HEK293 (cell line): Measurements from ENCODE around the gene ROCK1.

Experiments
- CTCF ChIA-PET: fragments of 350-600 bp; formaldehyde crosslinking; extraction: SDS; loops from one replicate; lab custom pipeline; 2021; ENCODE audit warnings: antibody characterized with exemption; lab: Yijun Ruan, JAX
- POLR2A ChIA-PET: fragments of 300-600 bp; formaldehyde crosslinking; extraction: SDS; loops from one replicate; lab custom pipeline; 2020; ENCODE audit warnings: antibody characterized with exemption, inconsistent platforms; lab: Yijun Ruan, JAX
- H3K27ac ChIP-seq: fragments of 200-500 bp; sonication (Bioruptor generic); 2 replicates; pipeline ENCODE4 v1.5.1; 2014; ENCODE audit warnings: low read depth, low read length, control low read depth, inconsistent platforms; ENCODE audit errors: extremely low read depth
- H3K36me3 ChIP-seq, 2 experiments: fragments of 200-500 bp in 1 of 2; sonication (Bioruptor generic) in 1 of 2; 1 replicate in 1 of 2; 2 replicates in 1 of 2; pipeline ENCODE4 v1.5.1; 2014 to 2017; ENCODE audit warnings: inconsistent platforms in 2 of 2, low read length in 2 of 2; ENCODE audit not compliant: control insufficient read depth in 2 of 2, insufficient read depth in 1 of 2
- H3K4me1 ChIP-seq: fragments of 200-500 bp; sonication (Bioruptor generic); 2 replicates; pipeline ENCODE4 v1.5.1; 2014; ENCODE audit warnings: mild to moderate bottlenecking, low read length, inconsistent platforms; ENCODE audit not compliant: control insufficient read depth, insufficient read depth
- H3K4me3 ChIP-seq: 2 replicates; pipeline ENCODE4 v1.5.1; 2011; ENCODE audit warnings: low read depth, mild to moderate bottlenecking, control low read depth, low read length, moderate library complexity
- H3K9me3 ChIP-seq: fragments of 200-500 bp; sonication (Bioruptor generic); 2 replicates; pipeline ENCODE4 v1.5.1; 2014; ENCODE audit warnings: low read depth, low read length, inconsistent platforms; ENCODE audit not compliant: control insufficient read depth, insufficient read depth
- BCL11B ChIP-seq: fragments of 450-650 bp; formaldehyde crosslinking; IDR thresholded peaks from 2 replicates; pipeline ENCODE4 v1.5.1; 2016; ENCODE audit warnings: low read depth, missing biosample characterization, missing genetic modification characterization
- EGR2 ChIP-seq: fragments of 450-650 bp; formaldehyde crosslinking; IDR thresholded peaks from 2 replicates; pipeline ENCODE4 v1.5.1; 2016; ENCODE audit warnings: low read depth, missing biosample characterization, missing genetic modification characterization
- MEIS1 ChIP-seq: sonication (generic); formaldehyde crosslinking; IDR thresholded peaks from 2 replicates; pipeline ENCODE4 v1.8.1; 2022; ENCODE audit warnings: missing genetic modification reagents, mild to moderate bottlenecking, borderline replicate concordance
- REPIN1 ChIP-seq: fragments of 450-650 bp; formaldehyde crosslinking; IDR thresholded peaks from 2 replicates; pipeline ENCODE4 v1.5.1; 2017; ENCODE audit warnings: missing biosample characterization, missing genetic modification characterization, low read depth
- SETDB1 ChIP-seq: IDR thresholded peaks from one replicate; pipeline ENCODE4 v1.6.1; 2017; ENCODE audit warnings: mild to moderate bottlenecking, low read length, moderate library complexity, mixed read lengths; ENCODE audit not compliant: insufficient read length
- SP2 ChIP-seq: fragments of 450-650 bp; formaldehyde crosslinking; IDR thresholded peaks from 2 replicates; pipeline ENCODE4 v1.5.1; 2016; ENCODE audit warnings: missing biosample characterization, missing genetic modification characterization
- ZFP41 ChIP-seq: fragments of 450-650 bp; formaldehyde crosslinking; IDR thresholded peaks from 2 replicates; pipeline ENCODE4 v1.5.1; 2016; ENCODE audit warnings: missing biosample characterization, missing genetic modification characterization, borderline replicate concordance
- ZNF133 ChIP-seq: fragments of 450-650 bp; formaldehyde crosslinking; IDR thresholded peaks from 2 replicates; pipeline ENCODE4 v1.5.1; 2016; ENCODE audit warnings: missing biosample characterization, missing genetic modification characterization
- ZNF138 ChIP-seq: fragments of 450-650 bp; formaldehyde crosslinking; IDR thresholded peaks from 2 replicates; pipeline ENCODE4 v1.5.1; 2016; ENCODE audit warnings: missing biosample characterization, missing genetic modification characterization, borderline replicate concordance
- ZNF157 ChIP-seq: fragments of 450-650 bp; formaldehyde crosslinking; IDR thresholded peaks from 2 replicates; pipeline ENCODE4 v1.5.1; 2016; ENCODE audit warnings: missing biosample characterization, missing genetic modification characterization
- ZNF174 ChIP-seq: fragments of 450-650 bp; formaldehyde crosslinking; IDR thresholded peaks from 2 replicates; pipeline ENCODE4 v1.5.0; 2017; ENCODE audit warnings: missing biosample characterization, mild to moderate bottlenecking, missing genetic modification characterization
- ZNF175 ChIP-seq: fragments of 450-650 bp; formaldehyde crosslinking; IDR thresholded peaks from 2 replicates; pipeline ENCODE4 v1.5.1; 2016; ENCODE audit warnings: missing biosample characterization, missing genetic modification characterization
- ZNF211 ChIP-seq: fragments of 450-650 bp; formaldehyde crosslinking; IDR thresholded peaks from 2 replicates; pipeline ENCODE4 v1.5.1; 2016; ENCODE audit warnings: low read depth, missing biosample characterization, missing genetic modification characterization
- ZNF214 ChIP-seq: fragments of 450-650 bp; formaldehyde crosslinking; IDR thresholded peaks from 2 replicates; pipeline ENCODE4 v1.5.1; 2017; ENCODE audit warnings: missing biosample characterization, mild to moderate bottlenecking, missing genetic modification characterization, borderline replicate concordance
- ZNF354C ChIP-seq: fragments of 450-650 bp; formaldehyde crosslinking; IDR thresholded peaks from 2 replicates; pipeline ENCODE4 v1.5.1; 2016; ENCODE audit warnings: missing biosample characterization, missing genetic modification characterization, low read depth, borderline replicate concordance
- ZNF37A ChIP-seq: fragments of 450-650 bp; IDR thresholded peaks from 2 replicates; pipeline ENCODE4 v1.5.1; 2018; ENCODE audit warnings: missing biosample characterization, missing genetic modification characterization
- ZNF426 ChIP-seq: fragments of 450-650 bp; formaldehyde crosslinking; IDR thresholded peaks from 2 replicates; pipeline ENCODE4 v1.5.1; 2017; ENCODE audit warnings: missing biosample characterization, missing genetic modification characterization, mild to moderate bottlenecking, inconsistent platforms, moderate library complexity
- ZNF48 ChIP-seq: fragments of 450-650 bp; formaldehyde crosslinking; IDR thresholded peaks from 2 replicates; pipeline ENCODE4 v1.5.1; 2016; ENCODE audit warnings: missing biosample characterization, missing genetic modification characterization
- ZNF530 ChIP-seq: fragments of 450-650 bp; formaldehyde crosslinking; IDR thresholded peaks from 2 replicates; pipeline ENCODE4 v1.5.1; 2016; ENCODE audit warnings: low read depth, missing biosample characterization, missing genetic modification characterization
- ZNF549 ChIP-seq: fragments of 450-650 bp; IDR thresholded peaks from 2 replicates; pipeline ENCODE4 v1.5.1; 2018; ENCODE audit warnings: missing biosample characterization, missing genetic modification characterization, mild to moderate bottlenecking, inconsistent platforms, moderate library complexity
- ZNF701 ChIP-seq: fragments of 450-650 bp; formaldehyde crosslinking; IDR thresholded peaks from 2 replicates; pipeline ENCODE4 v1.5.1; 2016; ENCODE audit warnings: missing biosample characterization, missing genetic modification characterization
- ZNF830 ChIP-seq: fragments of 450-650 bp; IDR thresholded peaks from 2 replicates; pipeline ENCODE4 v1.5.0; 2018; ENCODE audit warnings: missing biosample characterization, missing genetic modification characterization, low read depth, mild to moderate bottlenecking, moderate library complexity
- TF ChIP-seq, protein P1 (sequence below): IDR thresholded peaks from 2 replicates; pipeline ENCODE4 v1.6.1; 2011; ENCODE audit warnings: mild to moderate bottlenecking, low read depth, low read length, borderline replicate concordance
- TF ChIP-seq, protein P2 (sequence below): fragments of 450-650 bp; formaldehyde crosslinking; conservative IDR thresholded peaks from 2 replicates; pipeline ENCODE4 v1.5.1; 2016; ENCODE audit warnings: low read depth, missing biosample characterization, missing genetic modification characterization

Gene ROCK1

DNA sequence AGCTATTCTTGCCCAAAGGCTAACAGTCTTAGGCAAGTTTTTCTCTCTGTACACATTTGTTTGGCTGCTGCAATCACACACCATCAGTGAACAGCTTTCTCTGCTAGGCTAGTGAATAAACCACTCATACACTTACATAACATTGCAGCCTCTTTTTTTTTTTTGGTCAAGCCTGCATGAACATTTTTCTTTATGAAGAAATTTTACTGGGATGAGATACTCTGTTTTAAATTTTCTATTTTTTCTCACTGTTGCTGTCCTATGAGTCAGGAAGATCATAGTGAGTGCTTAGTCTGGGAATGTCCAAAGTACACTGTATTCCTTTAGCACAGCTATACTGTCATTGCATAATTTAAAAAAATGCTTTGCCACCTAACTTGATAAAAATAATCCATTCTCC, 58.5 kb downstream of the ROCK1 start:
- POLR2A ChIA-PET = interaction anchor here (0.9 kb wide), 1 partner anchor 59 kb away, joined by 4 read pairs; the partner anchor contains the start of gene ROCK1

DNA sequence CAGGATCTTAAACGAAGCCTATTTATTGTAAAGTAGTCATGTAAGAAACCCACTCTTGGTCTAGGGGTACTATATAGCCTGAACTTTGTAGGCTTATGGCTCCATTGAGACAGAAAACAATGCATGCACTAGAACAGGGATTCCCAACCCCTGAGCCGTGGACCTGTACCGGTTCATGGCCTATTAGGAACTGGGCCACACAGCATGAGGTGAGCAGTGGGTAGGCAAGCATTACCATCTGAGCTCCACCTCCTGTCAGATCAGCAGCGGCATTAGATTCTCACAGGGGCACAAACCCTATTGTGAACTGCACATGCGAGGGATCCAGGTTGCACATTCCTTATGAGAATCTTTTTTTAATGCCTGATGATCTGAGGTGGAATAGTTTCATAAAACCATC, 59.2 kb downstream of the ROCK1 start:
- POLR2A ChIA-PET = interaction anchor here (0.9 kb wide), 1 partner anchor 60 kb away, joined by 4 read pairs; the partner anchor contains the start of gene ROCK1
- no peak overlapping the region for H3K27ac ChIP-seq

More for the DNA sequence above, 58.5 kb downstream of the ROCK1 start:
- Histone ChIP-seq H3K27ac (no peak overlapping the region), H3K36me3 (0 out of 3 replicates have a peak, but pooled peaks cover 0 to 4% of the 10 kb centered on the region in 2 experiments), H3K4me1 (0 out of 2 replicates have a peak, but pooled peaks cover 2% of the 10 kb centered on the region), H3K4me3 (no peak overlapping the region), H3K9me3 (no peaks in the 10 kb centered on the region)
- CTCF ChIA-PET = interaction anchor here (0.7 kb wide), 1 partner anchor 1818 kb away, joined by 5 read pairs; no protein-coding TSS in a partner anchor
- no peak for TF ChIP-seq SETDB1
- no peak for TF ChIP-seq SP2
- no peak for TF ChIP-seq ZNF157 (tag by site-specific recombination)
- TF ChIP-seq REPIN1 = no peak
- no peak for TF ChIP-seq ZNF354C (tag by site-specific recombination)
- no peak for TF ChIP-seq ZNF701 (tag by site-specific recombination)
- TF ChIP-seq BCL11B (tag by site-specific recombination) = no peak
- no peak for TF ChIP-seq ZNF549 (tag by site-specific recombination)
- no peak for TF ChIP-seq MEIS1
- TF ChIP-seq ZNF48 (tag by site-specific recombination) = no peak
- TF ChIP-seq ZNF426 (tag by site-specific recombination) = no peak
- no peak for TF ChIP-seq ZNF830
- TF ChIP-seq ZNF133 (tag by site-specific recombination) = no peak
- no peak for TF ChIP-seq ZNF175 (tag by site-specific recombination)
- TF ChIP-seq, all 188 proteins: peak for 0

More for the DNA sequence above, 59.2 kb downstream of the ROCK1 start:
- CTCF ChIA-PET = interaction anchor here (1.0 kb wide), 1 partner anchor 10 kb away, joined by 3 read pairs; no protein-coding TSS in a partner anchor
- Histone ChIP-seq H3K9me3 (no peaks in the 10 kb centered on the region), H3K4me3 (no peak overlapping the region), H3K36me3 (0 out of 3 replicates have a peak, but pooled peaks cover 0 to 4% of the 10 kb centered on the region in 2 experiments), H3K4me1 (0 out of 2 replicates have a peak, but pooled peaks cover 2% of the 10 kb centered on the region)
- TF ChIP-seq ZNF530 (tag by site-specific recombination) (no peak), ZNF174 (tag by site-specific recombination) (no peak), ZNF211 (no peak), ZNF138 (no peak), ZNF214 (no peak), ZNF37A (tag by site-specific recombination) (no peak), EGR2 (no peak), ZFP41 (tag by site-specific recombination) (no peak)
- TF ChIP-seq, protein P1, sequence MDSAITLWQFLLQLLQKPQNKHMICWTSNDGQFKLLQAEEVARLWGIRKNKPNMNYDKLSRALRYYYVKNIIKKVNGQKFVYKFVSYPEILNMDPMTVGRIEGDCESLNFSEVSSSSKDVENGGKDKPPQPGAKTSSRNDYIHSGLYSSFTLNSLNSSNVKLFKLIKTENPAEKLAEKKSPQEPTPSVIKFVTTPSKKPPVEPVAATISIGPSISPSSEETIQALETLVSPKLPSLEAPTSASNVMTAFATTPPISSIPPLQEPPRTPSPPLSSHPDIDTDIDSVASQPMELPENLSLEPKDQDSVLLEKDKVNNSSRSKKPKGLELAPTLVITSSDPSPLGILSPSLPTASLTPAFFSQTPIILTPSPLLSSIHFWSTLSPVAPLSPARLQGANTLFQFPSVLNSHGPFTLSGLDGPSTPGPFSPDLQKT = no peak
- TF ChIP-seq, protein P2, sequence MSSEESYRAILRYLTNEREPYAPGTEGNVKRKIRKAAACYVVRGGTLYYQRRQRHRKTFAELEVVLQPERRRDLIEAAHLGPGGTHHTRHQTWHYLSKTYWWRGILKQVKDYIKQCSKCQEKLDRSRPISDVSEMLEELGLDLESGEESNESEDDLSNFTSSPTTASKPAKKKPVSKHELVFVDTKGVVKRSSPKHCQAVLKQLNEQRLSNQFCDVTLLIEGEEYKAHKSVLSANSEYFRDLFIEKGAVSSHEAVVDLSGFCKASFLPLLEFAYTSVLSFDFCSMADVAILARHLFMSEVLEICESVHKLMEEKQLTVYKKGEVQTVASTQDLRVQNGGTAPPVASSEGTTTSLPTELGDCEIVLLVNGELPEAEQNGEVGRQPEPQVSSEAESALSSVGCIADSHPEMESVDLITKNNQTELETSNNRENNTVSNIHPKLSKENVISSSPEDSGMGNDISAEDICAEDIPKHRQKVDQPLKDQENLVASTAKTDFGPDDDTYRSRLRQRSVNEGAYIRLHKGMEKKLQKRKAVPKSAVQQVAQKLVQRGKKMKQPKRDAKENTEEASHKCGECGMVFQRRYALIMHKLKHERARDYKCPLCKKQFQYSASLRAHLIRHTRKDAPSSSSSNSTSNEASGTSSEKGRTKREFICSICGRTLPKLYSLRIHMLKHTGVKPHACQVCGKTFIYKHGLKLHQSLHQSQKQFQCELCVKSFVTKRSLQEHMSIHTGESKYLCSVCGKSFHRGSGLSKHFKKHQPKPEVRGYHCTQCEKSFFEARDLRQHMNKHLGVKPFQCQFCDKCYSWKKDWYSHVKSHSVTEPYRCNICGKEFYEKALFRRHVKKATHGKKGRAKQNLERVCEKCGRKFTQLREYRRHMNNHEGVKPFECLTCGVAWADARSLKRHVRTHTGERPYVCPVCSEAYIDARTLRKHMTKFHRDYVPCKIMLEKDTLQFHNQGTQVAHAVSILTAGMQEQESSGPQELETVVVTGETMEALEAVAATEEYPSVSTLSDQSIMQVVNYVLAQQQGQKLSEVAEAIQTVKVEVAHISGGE = no peak
